GM19324 (cell line): Measurements from ENCODE around the gene RNF207.

Source experiments
- ATAC-seq: cut with Tn5 transposase; IDR thresholded peaks from one replicate; pipeline ENCODE4 v1.9.1; 2021; ENCODE audit warnings: mild to moderate bottlenecking, moderate library complexity; ENCODE audit not compliant: unreplicated experiment, low FRiP score

The RNF207 gene

DNA sequence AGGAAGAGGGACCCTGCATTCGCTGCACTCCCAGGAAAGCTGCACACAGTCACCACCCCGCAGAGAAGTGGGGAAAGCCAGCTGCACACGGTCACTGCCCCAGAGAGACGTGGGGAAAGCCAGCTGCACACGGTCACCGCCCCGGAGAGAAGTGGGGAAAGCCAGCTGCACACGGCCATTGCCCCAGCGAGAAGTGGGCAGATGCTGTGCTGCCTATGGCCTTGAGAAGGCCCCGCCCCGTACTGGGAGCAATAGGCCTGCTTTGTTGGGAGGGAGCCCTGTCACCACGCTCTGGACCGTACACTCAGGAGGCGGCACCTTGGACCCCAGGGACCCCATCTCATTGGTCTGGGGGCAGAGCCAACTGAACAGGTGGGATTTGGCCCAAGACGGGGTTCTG lies 59.2 kb downstream of the RNF207 start:
- no peak for ATAC-seq

DNA sequence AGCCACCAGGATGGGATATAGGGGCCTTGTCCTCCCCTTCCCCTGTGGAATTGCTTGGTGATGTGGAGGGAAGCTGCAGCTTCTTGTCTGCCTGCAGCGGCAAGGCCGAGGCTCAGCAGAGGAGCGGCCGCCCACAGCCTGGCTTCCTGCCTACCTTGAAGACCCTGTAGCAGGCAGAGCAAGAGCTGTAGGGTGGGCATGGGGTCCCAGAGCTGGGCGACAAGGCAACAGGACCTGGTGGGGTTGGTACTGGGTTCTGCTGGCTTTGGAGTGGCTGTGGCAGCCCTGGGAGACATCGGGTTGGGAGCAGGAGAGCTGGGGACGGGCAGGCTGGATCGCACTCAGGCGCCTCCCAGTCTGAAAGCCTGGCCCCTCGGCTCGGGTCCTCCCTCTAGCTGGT lies 60.7 kb downstream of the RNF207 start:
- ATAC-seq = no peak

DNA sequence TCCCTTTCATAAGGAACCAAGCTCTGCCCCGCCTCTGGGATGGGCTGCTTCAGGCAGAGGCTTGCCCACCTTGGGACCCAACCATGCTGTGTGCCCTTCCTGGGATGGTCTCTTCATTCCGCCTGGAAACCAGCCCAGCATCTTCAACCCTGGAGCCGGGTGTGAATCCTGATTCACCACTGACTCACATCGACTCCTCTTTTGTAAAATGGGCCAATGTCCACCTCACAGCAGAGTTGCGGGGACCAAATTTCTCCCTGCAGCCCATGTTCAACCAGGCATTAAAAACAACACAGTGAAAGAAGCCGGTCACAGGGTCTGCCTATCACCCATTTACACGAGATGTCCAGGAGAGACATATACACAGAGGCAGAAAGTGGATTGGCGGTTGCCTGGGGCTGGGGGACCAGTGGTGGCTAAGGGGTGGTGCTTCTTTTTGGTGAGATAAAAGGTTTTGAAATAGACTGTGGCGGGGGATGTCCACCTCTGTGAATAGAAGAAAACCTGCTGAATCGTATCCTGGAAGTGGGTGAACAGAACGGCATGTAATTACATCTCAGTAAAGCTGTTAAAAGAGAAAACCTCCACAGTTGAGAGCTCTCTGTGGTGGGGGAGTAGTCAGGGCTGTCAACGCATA lies 61.9 kb downstream of the RNF207 start:
- no peak for ATAC-seq

DNA sequence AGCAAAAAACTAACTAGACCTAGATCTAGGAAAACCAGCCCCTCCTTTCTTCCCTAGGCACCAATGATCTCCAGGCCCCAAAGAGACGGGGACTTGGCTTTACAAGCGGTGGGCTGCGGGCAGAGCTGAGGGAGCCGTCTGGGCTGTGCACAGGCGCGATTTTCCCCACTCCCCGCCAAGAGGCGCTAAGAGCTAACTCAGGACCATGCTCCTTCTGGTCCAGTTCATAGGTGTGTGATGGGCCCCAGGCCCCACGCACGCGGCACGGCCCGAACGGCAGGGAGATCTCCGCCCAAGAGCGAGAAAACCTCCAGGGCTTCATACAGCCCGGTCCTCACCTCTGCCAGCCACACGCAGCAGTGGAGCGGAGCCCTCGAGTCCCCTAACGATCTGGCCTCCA lies 62.5 kb downstream of the RNF207 start:
- ATAC-seq = no peak

DNA sequence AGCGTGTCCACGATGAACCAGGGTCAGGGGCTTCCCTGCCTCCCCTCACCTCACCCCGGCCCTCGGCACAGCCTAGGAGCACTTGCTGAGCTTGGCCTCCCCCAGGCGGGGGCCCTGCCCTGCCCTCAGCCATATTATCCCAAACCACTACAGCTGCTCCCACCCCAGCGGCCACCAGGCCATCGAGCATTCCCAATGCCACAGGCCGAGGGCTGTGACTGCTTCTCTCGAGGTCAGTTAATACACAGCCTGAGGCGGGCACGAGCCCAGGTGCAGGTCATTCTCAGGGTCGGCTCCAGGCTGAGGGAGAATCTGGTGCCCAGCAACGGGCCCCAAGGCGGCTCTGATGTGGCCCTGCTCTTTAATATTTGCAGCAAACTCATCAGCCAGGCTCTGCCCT lies 63.4 kb downstream of the RNF207 start:
- ATAC-seq = no peak

DNA sequence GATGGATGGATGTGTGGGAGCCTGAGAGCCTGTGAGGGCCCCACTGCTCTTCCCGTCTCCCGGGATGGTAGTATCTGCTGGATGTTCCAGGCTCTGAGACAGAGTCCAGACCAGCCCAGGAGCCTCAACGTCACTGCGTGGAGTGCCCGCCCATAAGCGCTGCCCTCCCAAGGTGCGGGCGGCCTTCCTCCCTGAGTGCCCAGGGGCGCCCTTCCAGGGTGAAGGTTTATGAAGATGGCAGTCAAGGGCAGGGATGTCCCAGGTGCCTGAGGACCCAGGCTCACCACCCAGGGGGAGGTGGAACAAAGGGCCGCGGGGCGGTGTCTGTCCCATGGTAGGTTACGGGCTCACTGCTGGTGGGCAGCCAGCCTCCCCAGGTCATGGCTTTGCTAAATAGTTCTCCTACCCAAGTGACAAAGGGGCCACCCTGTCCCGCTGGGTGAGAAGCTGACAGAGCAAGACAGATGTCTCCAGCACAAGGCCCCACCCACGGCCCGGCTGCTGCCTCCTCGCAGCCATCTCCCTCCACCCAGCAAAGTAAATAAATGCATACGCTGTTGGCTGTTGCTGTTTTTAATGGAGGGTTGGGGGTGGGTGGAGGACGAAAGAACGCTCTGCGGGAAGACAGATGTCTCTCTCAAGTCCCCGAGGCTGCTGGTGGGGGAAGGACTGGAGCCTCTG lies 63.9 kb downstream of the RNF207 start:
- no peak for ATAC-seq

DNA sequence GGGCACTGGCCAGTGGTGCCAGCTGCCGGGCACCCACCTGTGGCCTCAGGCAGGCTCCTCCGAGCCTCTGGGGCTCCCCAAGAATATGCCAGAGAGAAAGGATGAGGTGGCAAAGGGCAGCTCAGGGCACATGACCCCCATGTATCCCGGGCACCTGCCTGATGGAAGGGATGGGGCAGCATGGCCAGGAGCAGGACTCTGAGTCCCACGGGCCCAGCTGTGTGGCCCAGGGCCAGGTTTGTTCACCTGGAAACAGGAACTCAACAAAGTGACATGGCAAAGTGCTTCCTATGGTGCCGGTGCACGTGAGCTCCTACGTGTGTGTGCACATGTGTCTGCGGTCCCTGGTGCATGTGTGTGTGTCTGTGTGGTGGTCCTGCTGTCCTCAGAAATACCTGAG lies 64.5 kb downstream of the RNF207 start:
- no peak for ATAC-seq
